ENCODE data around the gene APIP.

Gene APIP

DNA sequence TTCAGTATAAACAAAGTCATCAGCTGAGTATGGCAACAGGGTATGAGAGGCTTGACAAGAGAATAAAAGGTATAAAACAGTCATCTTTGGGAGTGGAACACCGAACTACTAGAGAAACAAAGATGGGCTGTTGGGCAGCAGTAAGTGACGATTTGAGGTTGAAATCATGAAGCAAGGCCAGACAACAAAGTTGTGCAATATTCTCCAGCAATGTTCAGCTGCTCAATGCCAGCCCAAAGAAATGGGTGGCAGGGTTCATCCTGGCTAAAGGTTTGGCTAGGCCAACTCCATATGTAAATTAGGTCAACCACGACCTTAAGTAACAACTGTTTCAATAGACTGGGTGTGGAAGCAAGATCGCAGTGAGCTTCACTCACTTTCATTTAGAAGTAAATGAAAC is 6.2 kb downstream of the APIP start:
- no peak for DNase-seq
- TF ChIP-seq, protein P1, sequence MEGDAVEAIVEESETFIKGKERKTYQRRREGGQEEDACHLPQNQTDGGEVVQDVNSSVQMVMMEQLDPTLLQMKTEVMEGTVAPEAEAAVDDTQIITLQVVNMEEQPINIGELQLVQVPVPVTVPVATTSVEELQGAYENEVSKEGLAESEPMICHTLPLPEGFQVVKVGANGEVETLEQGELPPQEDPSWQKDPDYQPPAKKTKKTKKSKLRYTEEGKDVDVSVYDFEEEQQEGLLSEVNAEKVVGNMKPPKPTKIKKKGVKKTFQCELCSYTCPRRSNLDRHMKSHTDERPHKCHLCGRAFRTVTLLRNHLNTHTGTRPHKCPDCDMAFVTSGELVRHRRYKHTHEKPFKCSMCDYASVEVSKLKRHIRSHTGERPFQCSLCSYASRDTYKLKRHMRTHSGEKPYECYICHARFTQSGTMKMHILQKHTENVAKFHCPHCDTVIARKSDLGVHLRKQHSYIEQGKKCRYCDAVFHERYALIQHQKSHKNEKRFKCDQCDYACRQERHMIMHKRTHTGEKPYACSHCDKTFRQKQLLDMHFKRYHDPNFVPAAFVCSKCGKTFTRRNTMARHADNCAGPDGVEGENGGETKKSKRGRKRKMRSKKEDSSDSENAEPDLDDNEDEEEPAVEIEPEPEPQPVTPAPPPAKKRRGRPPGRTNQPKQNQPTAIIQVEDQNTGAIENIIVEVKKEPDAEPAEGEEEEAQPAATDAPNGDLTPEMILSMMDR (IDR thresholded peaks at IDR 0.05; ENCODE audit: low read depth, low read length): no peak
- Histone ChIP-seq H3K36me3 (peaks cover 17% of the 10 kb centered on the region), H3K4me3 (ENCODE audit: low read depth, low read length) (no peak overlapping the region), H3K9me3 (ENCODE audit: severe bottlenecking) (no peaks in the 10 kb centered on the region), H3K27me3 (ENCODE audit: insufficient read depth, low read depth, severe bottlenecking) (no peaks in the 10 kb centered on the region), H3K27ac (no peak overlapping the region)

DNA sequence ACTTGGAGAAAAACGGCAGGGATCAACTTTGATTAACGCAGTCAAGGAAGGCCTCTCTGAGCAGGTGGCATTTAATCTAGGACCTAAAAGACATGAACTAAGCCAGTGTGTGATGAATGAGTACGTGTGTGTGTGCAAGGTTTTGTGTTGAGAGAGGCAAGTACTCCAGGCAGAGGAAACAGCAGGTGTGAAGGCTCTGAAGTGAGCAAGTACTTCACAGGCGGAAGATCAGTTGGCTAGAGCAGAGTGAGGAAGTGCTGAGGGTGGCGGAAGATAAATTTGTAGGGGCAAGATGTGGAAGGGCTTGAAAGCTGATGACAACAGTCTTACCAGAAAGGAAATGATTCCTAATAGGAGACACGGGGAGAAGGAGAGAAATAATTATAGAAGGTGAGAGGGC is 6.8 kb downstream of the APIP start:
- H3K27ac ChIP-seq: no peak overlapping the region
- no peaks in the 10 kb centered on the region for H3K27me3 ChIP-seq (ENCODE audit: insufficient read depth, low read depth, severe bottlenecking)
- H3K4me3 ChIP-seq (ENCODE audit: low read depth, low read length): no peak overlapping the region
- H3K36me3 ChIP-seq: peaks cover 16% of the 10 kb centered on the region
- DNase-seq: no peak
- TF ChIP-seq, protein P1 (IDR thresholded peaks at IDR 0.05; ENCODE audit: low read depth, low read length): no peak
- H3K9me3 ChIP-seq (ENCODE audit: severe bottlenecking): no peaks in the 10 kb centered on the region

DNA sequence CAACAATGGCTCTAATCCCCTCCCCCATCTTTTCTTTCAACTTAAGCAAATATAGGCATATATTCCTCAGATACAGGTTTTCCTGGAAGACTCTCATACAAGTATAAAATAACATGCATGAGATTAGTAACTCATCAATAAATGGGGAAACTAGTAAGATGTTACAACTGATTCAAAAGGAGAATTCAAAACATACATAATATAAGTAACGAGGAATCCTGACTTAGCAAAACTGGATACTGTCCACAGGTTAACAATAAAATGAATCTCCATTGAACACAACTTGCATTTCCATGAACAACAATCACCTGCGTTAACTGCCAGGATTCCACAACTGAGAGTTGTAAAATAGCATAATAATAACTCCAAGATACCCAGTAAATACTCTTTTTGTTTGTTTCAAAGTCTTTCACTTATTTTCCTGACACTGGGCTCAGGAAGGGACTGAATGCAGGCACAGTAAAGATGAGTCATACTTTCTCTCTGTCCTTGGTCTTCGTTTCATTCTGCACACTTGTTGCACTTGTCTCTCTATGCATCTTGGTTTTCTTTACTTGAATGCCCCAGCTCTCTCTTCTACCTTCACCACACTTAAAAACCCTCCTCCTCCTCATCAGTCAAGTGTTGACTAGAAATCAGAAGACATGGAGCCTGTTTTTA is 8.1 kb downstream of the APIP start:
- no peak overlapping the region for H3K4me3 ChIP-seq (ENCODE audit: low read depth, low read length)
- peaks cover 2% of the 10 kb centered on the region for H3K36me3 ChIP-seq
- TF ChIP-seq, protein P1 (IDR thresholded peaks at IDR 0.05; ENCODE audit: low read depth, low read length): no peak
- H3K9me3 ChIP-seq (ENCODE audit: severe bottlenecking): peaks cover 2% of the 10 kb centered on the region
- no peaks in the 10 kb centered on the region for H3K27me3 ChIP-seq (ENCODE audit: insufficient read depth, low read depth, severe bottlenecking)
- no peak for DNase-seq
- H3K27ac ChIP-seq: no peak overlapping the region

DNA sequence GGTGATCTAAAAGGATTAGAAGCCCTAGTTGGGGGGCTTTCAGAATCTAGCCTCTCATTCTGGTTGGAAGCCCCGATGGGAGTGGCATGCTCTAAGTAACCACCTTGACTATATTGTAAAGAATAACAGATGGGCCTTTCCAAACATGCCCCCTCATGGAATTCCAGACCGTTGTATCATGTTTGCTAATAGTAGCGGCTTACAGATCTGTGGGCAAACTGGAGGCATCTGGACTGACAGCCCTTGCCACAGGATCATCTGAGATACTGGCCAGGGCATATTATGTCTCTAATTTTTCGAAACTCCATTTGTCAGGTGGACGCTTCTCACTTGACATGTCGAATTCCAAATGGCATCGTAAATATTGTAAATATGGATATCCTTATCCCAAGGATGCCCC is 10.5 kb downstream of the APIP start:
- DNase-seq: no peak
- H3K27ac ChIP-seq: no peak overlapping the region
- H3K9me3 ChIP-seq (ENCODE audit: severe bottlenecking): peaks cover 13% of the 10 kb centered on the region
- TF ChIP-seq, protein P1 (IDR thresholded peaks at IDR 0.05; ENCODE audit: low read depth, low read length): no peak
- no peaks in the 10 kb centered on the region for H3K27me3 ChIP-seq (ENCODE audit: insufficient read depth, low read depth, severe bottlenecking)
- peaks cover 3% of the 10 kb centered on the region for H3K36me3 ChIP-seq
- no peak overlapping the region for H3K4me3 ChIP-seq (ENCODE audit: low read depth, low read length)

DNA sequence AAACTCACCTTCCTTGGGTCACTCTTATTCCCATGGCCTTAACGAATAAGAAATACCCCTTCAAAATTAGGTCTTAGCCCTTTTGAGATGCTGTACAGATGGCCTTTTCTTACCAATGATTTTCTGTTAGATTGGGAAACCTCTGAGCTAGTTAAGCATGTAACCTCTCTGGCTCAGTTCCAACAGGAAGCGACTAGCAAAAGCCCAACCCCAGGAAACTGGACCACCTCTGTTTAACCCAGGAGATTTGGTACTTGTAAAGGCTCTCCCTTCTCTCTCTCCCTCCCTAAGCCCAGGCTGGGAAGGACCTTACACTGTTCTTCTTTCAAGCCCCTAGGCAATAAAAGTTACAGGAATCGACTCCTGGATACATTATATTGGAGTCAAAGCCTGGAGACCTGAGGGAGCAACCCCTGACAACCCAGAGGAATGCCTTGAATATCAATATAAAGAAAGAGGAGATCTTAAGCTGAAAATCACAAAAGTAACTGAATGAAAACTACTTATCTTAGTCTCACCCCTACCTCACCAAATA is 11.7 kb downstream of the APIP start:
- H3K9me3 ChIP-seq (ENCODE audit: severe bottlenecking): peaks cover 25% of the 10 kb centered on the region
- peaks cover 3% of the 10 kb centered on the region for H3K36me3 ChIP-seq
- no peak overlapping the region for H3K27ac ChIP-seq
- no peaks in the 10 kb centered on the region for H3K27me3 ChIP-seq (ENCODE audit: insufficient read depth, low read depth, severe bottlenecking)
- DNase-seq: no peak
- no peak overlapping the region for H3K4me3 ChIP-seq (ENCODE audit: low read depth, low read length)
- TF ChIP-seq, protein P1 (IDR thresholded peaks at IDR 0.05; ENCODE audit: low read depth, low read length): no peak

DNA sequence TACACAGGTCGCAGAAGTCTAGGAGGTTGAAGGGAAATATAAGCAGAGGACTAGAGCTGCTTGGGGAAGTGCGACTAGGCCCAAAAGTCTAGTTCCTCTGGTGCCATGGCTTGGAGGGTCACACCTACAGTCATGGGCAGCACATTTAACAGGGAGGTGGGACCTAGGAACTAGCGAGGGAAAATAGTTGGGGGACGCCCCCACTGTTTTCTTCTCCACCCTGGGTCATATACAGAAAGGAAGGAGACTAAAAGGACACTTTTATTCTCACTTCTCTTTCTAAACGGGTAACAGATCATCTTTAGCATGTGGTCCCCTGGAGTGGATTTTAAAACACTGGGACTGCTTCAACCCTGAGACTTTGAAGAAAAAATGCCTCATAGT is 16.6 kb downstream of the APIP start:
- no peak for DNase-seq
- H3K27me3 ChIP-seq (ENCODE audit: insufficient read depth, low read depth, severe bottlenecking): no peaks in the 10 kb centered on the region
- TF ChIP-seq, protein P1 (IDR thresholded peaks at IDR 0.05; ENCODE audit: low read depth, low read length): no peak
- H3K9me3 ChIP-seq (ENCODE audit: severe bottlenecking): peaks cover 37% of the 10 kb centered on the region
- peaks cover 3% of the 10 kb centered on the region; the same call in 1 of the 2 replicates for H3K36me3 ChIP-seq
- no peak overlapping the region for H3K4me3 ChIP-seq (ENCODE audit: low read depth, low read length)
- H3K27ac ChIP-seq: no peak overlapping the region

Measured in WERI-Rb-1 (cell line).